ENCODE data around the gene PUS7L.
"Not testable (repeated sequence)": the region's sequence is repeated elsewhere in the genome, so short reads cannot be mapped to it uniquely, and the experiment has no call there.

PUS7L gene

DNA sequence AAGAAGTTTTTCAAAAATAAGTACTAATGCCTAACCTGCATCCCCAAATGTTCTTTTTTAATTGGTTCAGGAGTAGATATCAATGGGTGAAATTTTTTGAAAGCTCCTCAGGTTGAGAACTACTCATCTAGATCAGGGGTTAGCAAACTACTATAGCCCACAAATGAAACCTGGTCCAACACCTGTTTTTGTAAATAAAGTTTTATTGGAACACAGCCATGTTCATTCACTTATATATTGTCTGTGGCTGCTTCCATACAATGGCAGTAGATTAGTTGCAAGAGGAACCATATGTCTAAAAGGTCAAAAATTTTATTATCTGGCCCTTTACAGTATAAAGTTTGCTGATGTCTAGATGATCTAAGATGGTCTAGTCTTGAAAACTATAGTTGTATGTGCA lies 13.8 kb downstream of the PUS7L start:
- no peak for DNase-seq

DNA sequence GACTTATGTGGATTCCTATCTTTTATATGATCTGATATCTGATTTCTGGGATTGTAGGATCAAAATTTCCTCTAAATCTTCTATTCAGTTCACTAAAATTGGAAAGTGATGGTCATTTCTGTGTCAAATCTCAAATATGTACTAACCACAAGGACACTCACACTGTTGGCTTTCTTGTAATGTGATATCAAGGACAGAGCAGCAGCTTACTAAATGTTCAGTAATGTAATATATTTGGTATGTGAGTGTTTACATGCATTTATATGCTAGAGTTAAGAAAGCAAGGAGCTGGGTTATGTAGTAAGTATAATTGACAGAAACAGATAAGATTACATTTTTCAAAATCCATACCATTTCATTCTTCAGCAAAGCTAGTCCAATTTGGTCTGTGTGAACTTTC lies 16.5 kb downstream of the PUS7L start:
- DNase-seq = no peak

DNA sequence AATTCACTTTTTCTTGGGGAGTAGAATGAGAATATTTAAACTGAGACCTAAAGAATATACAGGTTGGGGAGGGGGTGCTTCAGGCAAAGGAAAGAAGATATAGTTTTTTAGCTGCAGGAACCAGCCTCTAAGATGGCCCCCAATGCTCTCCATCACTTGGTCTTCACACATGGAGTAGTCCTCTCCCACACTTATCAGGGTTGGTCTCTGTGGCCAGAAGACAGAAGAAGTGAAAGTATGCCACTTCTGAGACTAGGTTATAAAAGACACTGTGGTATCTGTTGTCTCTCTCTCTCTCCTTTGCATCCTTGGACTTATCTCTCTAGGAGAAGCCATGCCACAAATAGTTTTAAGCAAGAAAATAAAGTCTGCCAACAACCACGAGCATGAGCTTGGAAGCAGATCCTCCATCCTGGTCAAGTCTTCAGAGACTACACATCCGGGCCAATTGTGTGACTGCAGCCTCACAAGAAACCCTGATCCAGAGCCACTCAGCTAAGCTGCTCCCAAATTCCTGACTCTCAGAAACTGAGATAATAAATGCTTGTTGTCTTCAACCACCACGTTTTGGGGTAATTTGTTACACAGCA lies 18.0 kb downstream of the PUS7L start:
- DNase-seq = no peak

DNA sequence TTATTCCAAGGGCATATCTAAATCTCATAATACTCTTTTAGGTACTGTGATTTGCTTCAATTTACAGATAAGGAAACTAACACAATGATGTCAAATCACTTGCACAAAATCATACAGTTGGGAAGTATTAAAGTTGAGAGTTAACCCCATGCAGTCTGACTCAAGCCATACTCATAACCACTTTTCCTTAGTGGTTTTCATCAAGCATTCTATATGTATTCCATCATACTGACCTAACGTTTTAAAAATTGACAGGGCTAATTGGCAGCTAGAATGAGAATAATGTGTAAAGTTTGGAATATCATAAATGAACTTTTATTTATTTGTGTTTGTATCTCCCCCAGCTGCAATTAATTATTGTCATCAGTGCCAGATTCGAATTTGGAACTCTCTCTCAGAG lies 20.9 kb downstream of the PUS7L start:
- DNase-seq = no peak

DNA sequence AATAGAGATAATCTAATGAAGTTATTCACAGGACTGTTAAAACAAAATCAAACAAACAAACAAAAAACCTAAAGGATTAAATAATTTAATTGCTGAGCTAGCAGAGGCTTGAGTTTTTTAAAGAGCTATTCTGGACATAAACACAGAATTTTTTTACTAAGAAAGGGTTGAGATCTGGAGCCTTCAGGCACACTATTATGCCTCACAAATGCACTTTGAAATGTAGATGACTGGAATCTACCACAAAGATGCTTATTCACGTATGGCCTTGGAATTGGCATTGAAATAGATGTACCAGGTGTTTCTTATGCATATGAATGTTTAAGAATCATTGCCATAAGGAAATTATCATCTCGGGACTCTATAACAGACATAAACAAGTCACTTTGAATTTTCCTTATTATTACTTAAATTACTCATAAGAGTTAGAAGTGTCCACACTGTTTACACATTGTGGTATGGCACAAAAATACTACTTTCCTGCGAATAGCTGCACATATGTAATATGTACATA lies 21.6 kb downstream of the PUS7L start:
- no peak for DNase-seq

DNA sequence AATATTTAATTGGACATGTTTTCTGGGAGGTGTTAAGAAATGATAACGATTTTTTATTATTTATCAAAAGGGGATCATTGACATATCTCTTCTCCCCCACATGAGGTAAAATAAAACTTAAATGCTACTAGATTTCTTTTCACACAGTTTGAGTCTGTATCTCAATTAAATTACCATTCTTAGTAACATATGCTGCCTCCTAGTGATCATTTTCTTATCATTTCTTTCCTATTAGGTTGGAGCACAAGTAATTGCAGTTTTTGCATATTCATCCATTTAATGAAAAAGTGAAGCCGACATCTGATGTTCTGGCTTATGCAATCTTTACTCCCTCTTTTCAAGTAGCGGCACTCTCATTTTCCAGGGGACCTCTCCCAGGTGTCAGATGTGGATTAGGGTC lies 24.9 kb downstream of the PUS7L start:
- DNase-seq = no peak

DNA sequence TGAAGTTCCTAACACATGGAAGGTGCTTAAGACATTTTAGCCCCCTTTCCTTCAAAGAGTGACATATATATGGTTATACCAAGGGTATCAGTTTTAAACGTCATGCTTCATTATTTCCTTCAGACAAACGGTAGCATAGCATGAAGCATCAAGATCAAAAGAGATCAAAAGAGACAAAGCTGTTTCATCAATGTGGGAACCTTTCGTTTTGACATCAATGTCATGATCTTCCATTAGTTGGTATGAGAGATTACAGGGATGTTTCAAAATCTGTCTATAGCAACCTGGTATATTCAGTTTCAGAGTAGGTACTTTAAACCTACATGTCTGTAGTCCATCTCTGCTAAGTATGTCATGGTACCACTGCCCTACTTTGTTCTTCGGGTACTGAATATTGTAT lies 28.3 kb downstream of the PUS7L start:
- no peak for DNase-seq

DNA sequence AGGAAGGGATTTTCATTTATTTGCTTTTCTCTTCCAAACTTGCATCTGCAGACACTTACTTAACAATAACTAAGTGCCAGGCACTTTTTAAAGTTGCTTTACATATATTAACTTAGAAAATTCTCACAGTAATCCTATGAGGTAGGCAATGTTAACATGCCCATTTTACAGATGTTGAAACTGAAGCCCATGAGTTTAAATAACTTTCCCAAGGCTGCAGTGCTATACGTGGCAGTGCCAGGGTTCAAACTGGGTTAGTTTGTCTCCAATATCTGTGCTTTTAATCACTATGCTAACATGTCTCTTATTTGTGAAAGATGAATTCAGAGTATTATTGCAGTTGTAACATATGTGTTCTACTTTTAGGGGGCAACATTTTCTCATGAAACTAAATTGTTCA lies 29.9 kb downstream of the PUS7L start:
- no peak for DNase-seq

DNA sequence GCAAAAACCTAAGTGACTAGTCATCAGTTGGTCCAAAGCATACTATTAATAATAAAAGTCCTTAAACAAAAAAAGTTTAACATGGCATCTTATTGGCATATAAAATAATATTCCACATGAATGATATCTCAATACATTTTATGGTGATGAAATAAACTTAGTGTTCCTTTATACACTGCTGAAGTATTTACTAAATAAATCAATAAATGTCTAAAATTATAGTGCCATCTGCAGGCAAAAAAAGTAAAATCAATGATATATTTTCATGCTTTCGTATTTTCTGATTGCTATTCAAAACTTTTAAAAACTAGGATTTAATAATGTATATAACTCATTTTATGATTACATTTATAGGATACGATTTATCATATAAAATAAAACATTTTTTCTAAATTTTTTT lies 30.5 kb downstream of the PUS7L start:
- DNase-seq = no peak

DNA sequence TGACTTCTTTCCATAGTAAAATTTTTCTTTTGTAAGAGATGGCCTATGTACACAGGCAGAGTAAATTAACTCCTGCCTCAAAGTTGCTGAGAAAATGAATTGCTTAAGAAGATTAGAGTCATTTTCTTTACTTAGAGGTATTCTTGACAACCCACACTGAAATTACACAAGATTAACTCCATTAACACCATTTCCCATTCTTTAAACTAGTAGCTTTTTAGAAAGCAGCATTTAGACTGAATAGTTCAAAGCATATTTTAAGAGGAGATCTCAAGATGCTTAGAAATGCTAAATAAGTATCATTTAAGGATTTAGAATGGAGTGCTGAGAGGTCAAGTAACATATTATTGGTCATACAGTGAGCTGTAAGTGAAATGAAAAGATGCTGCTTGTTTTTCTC lies 35.5 kb downstream of the PUS7L start:
- no peak for DNase-seq

DNA sequence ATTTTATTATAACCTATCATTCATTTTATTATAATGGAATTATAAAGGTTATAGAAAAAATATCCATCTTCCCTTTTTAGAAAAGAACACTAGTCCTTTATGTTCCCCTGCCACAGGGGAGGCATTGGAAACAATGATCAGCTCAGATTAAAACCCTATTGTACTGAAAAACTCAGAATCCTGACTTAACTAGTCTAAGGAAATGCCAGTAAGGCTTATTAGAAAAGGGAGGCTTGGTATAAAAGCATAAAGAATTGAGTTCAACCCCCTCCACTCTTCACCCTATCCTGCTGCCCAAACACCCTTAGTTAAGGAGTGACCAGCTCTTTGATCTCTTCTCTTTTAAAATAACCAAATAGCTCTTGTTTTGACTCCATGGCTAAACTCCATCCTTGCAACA lies 36.0 kb downstream of the PUS7L start:
- DNase-seq = no peak

DNA sequence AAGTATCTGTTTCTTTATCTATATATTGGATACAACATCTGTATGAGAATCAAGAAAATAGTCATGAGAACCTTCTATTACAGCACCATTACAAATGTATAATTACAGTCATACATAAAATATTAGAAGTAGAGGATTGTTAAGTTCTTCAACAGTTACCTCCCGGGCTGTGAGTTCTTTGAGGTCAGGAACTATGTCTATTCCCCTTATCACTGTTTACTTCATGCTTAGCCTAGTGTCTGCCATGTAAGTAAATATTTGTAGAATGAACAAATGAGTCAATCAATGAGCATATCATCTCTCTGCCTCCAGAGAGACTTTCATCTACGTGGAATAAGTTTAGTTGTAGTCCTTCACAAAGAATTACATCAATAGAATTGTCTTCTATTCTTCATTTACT lies 47.2 kb downstream of the PUS7L start:
- no peak for DNase-seq

DNA sequence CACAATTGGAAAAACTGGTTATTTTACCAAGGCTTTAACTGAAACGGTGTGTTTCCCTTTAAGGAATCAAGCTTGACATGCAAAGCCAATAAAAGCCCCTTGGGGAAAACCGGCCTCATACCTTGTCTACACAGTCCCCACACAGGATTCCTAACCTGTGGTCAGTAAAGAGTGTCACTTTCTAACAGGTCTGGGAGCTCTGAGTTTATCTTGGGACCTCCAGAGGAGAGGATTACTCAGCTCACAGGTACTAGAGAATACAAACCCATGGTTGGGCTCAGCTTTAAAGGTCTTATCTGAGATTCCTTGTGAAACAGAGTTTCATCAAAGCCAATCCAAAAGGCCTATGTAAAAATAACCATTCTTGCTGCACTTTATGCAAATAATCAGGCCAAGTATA lies 54.8 kb downstream of the PUS7L start:
- not testable (repeated sequence) for DNase-seq

DNA sequence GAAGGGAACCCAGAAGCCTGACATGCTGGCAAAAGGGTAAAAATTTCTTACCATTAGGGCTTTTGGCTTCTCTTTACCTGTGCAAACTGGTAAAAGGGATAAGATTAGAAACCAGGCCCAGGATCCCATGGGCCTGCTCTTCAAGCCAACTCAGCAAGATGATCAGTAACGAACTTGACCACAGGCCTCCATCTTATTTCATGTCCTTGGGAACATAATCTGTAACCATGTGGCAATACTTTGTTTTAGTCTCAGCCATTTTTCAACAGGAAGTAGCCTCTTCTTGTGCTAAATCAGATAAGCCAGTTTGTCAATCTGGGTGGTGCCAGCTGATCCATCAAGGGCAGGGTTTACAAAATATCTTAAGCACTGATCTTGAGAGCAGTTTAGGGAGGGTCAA lies 57.4 kb downstream of the PUS7L start:
- not testable (repeated sequence) for DNase-seq

DNA sequence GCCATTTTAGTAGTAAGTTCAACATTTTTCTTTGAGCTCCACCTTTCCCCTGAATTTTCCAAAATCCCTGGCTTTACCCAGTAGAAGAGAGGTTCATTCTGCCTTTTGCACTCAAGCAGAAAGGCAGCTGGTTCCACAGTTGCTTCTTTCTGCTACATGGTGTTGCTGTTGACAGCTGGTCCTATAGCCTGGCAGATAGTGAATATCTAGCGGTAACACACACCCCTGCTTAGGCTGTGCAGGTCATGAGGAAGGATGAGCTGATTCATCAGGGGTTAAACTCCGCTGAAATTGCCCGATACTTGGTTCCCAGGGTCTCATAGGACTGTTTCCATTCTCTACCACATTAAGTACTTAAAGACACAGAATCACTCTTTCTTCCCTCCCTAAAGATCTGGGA lies 62.4 kb downstream of the PUS7L start:
- DNase-seq = no peak

DNA sequence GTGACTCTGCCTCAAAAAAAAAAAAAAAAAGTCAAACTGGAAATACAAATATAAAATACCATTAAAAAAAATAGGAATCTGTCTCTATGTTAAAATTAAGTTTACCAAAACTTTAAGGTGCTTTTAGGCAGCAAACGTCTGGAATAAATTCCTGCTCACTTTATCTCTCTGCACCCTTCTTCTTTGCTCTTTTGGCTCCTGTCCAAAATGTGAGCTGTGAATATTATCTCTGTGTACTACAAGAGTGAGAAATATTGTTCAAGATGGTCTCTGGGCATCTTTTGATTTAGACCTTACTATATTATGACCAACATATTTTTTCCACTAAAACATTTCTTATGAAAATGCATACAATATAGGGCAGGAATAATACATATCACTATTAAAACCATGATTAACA lies 63.7 kb downstream of the PUS7L start:
- DNase-seq = no peak

DNA sequence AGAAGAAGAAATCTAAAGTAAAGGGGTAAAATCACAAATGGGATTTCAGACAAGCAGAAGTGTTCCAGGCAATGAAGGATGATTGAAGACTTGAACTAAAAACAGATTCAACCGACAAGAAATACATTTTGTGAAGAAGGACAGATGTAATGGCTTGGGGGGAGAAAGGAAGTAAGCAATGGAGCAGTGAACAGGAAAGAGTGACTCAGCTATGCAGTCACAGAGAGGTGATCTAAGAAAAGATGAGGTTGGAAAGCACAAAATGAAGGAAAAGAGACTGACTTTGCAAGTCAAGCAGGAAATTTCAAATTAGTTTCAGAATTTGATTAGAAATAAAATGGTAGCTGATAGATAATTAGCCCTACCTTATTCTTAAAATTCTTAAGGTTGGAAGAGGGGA lies 66.5 kb downstream of the PUS7L start:
- DNase-seq = no peak

DNA sequence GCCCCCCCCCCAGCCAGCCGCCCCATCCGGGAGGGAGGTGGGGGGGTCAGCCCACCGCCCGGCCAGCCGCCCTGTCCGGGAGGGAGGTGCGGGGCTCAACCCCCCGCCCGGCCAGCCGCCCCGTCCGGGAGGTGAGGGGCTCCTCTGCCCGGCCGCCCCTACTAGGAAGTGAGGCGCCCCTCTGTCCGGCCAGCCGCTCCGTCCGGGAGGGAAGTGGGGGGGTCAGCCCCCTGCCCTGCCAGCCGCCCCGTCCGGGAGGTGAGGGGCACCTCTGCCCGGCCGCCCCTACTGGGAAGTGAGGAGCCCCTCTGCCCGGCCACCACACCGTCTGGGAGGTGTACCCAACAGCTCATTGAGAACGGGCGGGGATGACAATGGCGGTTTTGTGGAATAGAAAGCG lies 73.1 kb downstream of the PUS7L start:
- DNase-seq = not testable (repeated sequence)

DNA sequence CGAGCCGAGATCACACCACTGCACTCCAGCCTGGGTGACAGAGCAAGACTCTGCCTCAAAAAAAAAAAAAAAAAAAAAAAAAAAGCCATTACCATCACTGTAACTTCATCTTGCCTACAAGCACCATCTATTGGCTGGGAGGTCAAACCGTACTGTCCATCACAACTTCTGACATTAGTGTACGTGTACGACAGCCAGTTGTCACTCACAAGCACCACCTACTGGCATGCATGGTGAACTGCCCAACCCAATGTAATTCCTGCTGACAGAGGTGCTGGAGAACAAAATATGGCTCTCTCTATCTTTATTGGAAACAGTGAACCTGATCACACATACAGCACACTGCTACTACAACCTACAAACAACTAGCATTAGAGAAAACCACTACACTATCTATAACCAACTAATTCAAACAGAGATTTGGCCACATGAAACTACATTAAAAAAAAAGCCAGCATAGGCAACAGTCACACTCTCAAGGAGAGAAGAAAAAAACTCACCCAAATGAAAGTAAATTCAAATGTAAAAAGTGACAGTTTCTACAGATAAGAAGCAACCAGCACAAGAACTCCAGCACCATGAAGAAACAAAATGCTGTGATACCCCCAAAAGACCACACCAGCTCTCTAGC lies 82.3 kb downstream of the PUS7L start:
- DNase-seq = no peak

DNA sequence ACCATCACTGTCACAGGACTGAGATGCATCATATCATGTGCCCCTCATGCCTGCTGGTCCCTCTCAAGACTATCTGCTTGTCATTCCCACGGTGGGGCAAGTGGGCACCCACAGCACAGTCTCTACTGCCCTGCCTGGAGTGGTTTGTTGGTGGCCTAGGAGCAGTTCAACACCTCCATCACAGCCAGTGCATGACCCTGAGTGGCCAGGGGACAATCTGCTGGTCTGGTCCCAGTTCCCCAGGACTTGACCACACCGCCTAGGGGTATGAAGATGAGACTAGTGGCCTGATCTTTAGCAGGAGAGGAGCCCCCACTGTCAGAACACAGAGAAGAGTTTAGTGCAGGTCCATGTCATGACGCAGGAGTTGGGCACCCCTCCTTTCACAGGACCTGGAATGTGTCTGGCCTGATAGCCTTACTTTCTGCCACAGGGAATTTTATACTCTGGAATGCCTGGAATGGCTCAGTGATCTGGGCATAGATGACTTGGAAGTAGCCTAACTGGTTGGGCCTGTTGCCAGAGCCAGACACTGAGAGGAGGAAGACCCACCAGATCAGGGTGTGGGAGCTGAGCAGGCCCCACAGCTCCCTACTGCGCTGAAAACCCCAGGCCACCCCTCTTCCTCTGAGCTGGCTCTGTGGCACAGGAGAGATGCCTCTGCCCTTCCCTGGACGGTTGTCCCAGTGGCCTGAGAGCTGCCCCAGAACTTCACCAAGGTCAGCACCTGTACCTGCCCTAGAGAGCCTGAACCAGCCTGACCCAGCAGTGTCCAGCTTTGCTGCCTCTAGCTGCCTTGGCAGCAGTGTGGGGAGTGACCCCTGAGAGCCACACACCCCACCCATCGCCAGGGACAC lies 83.3 kb downstream of the PUS7L start:
- no peak for DNase-seq

DNA sequence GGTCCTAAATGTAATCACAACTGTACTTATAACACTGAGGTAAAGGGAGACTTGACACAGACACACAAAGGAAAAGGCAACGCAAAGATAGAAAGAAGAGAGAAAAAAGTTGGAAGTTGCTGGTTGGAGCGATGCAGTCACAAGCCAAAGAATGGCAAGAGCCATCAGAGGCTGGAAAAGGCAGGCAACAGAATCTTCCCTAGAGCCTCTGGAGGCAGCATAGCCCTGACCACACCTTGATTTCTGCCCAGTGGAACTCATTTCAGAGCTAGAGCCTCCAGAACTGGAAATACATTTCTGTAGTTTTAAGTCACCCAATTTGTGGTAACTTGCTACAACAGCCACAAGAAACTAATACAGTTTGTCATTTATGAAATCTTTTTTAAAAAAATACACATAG lies 89.2 kb downstream of the PUS7L start:
- no peak for DNase-seq

Measured in DMS79 (cell line).